GM18499 (cell line): ENCODE measurements around the gene CCDC201.

ENCODE experiments used
- ATAC-seq: cut with Tn5 transposase; IDR thresholded peaks from one replicate; pipeline ENCODE4 v1.9.1; 2021; ENCODE audit warnings: moderate number of reproducible peaks; ENCODE audit not compliant: insufficient read depth, unreplicated experiment

Gene CCDC201

GRCh38 chr7:45893996-45894664 is 21.2 kb upstream of the CCDC201 start:
- ATAC-seq = no peak

GRCh38 chr7:45893374-45893995 is 20.6 kb upstream of the CCDC201 start:
- no peak for ATAC-seq

- ATAC-seq = no peak
Measured at GRCh38 chr7:45892407-45893035, 19.6 kb upstream of the CCDC201 start.

DNA sequence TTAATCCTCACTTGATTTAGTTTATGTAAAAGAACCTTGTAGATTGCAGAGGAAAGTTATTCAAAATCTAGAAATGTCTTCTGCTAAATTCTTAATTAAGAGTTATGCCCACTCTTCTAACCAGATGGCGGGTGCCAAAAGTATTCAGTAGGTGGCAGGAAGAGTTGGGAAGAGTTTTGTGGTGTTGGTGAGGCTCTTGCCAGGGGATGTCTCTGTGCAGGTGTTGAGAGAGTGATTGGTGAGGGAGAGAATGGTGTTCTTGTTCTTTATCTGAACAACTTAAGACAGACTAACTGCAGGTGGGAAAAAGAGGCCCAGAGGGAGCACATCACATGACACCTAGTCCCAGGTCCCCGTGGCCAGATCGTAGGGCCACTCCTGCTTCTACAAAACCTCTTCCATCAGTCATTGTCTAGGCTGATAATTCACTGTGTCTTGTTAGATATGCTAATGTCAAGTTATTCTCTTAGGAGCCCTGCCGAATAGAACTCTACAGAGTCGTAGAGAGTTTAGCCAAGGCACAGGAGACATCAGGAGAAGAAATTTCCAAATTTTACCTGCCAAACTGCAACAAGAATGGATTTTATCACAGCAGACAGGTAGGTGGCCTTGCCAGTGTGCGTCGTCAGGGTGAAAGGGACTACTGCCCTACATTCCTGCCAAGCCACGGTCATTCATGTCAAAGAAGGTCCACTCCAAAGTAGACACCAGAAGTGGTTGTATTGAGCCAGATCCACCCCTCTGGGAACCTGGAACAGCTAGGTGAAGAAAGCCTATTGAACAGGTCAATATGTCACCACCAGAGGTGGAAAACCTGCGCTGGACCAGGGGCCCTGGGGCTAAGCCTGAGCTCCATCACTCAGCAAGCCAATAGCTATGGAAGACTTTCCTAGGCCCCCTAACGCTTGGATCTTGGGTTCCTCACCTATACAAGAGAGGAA is 18.9 kb upstream of the CCDC201 start:
- no peak for ATAC-seq

DNA sequence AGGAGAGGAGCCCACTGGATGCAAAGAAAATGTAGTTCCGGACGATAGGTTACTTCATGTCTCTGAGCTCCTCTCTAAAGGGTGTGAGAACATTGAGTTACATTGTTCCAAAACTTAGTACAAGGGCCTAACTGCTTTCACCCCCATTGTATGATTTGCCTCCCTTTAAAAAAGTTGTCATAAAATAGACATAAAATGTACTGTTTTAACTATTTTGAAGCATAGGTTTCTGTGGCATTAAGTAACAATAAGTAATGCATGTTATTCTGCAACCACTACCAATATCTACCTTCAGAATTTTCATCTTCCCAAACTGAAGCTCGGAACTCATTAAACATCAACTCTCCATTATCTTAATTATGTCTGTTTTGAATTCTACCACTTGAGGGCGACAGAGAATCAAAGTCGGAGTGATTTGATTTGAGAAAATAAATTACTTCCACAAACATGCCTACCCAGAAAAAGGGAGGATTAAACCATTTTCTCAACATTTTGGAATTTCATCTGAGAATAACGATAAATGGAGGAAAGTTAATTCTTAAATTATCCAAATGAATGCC is 18.1 kb upstream of the CCDC201 start:
- no peak for ATAC-seq

GRCh38 chr7:45890125-45890901 is 17.4 kb upstream of the CCDC201 start:
- no peak for ATAC-seq

- no peak for ATAC-seq
Measured at GRCh38 chr7:45889367-45890067, 16.6 kb upstream of the CCDC201 start.

DNA sequence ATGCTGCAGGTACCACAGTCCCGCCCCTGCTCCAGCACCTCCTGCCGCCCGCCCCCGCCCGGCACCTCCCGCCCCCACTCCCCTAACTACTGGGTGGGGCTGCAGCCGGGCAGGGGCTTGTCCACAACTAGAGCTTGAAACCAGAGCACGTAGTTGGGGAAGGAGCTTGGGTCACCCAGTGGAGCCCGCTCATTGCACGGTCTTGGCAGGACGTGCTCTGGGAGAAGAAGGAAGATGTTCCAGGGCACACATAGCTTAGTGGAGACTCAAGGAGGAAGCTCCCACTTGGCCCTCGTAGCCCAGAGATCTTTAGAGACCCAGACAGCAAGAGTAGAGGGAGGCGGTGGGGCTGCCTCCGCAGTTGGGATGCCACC is 16.1 kb upstream of the CCDC201 start:
- ATAC-seq = no peak

DNA sequence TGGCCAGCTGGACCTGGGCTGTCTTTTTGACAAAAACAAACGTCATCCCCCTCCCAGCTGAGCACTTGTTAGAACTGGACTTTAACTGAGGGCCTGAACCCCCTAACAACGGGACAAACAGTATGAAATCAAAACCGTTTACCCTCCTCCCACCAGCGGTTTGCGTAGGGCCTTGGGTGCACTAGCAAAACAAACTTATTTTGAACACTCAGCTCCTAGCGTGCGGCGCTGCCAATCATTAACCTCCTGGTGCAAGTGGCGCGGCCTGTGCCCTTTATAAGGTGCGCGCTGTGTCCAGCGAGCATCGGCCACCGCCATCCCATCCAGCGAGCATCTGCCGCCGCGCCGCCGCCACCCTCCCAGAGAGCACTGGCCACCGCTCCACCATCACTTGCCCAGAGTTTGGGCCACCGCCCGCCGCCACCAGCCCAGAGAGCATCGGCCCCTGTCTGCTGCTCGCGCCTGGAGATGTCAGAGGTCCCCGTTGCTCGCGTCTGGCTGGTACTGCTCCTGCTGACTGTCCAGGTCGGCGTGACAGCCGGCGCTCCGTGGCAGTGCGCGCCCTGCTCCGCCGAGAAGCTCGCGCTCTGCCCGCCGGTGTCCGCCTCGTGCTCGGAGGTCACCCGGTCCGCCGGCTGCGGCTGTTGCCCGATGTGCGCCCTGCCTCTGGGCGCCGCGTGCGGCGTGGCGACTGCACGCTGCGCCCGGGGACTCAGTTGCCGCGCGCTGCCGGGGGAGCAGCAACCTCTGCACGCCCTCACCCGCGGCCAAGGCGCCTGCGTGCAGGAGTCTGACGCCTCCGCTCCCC is 15.5 kb upstream of the CCDC201 start, which contains the start of gene IGFBP1:
IGFBP1 (plus strand) TSS at position 304 of the 808 bp plus-strand sequence; CDS start at position 469, 165 bp downstream.
- no peak for ATAC-seq

DNA sequence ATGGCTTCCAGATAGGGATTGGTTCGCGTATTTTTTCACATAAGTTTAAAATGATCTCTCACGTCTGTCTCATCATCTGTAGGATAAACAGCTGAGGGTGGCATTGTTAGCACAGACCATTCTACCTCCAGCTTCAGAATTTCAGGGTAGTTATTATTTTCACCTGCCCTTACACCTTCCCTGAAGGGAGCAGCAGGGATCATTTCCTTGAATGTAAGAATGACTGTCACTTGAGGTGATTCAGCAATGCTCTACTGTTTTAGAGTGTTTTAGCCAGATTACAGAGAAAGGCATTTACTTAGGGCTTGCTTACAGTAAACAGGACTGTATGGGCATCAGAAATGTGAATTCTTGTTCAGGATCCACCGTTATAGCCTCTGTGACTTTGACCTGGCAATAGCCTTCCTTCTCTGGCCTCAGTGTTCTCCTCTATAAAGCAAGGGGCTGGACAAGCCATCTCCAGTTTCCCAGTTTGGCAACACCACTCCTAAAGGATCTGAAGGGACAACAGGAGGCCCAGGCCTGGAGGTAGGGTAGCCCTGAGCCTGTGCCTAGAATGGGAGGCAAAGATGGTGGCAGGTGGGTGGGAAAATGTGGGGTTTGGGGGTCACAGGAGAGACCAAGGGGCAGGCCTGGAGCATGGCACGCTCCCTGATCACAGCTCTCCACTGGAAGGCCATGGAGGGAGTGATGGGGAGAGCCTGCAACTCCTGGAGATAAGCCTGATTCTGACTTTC is 14.2 kb upstream of the CCDC201 start:
- no peak for ATAC-seq

DNA sequence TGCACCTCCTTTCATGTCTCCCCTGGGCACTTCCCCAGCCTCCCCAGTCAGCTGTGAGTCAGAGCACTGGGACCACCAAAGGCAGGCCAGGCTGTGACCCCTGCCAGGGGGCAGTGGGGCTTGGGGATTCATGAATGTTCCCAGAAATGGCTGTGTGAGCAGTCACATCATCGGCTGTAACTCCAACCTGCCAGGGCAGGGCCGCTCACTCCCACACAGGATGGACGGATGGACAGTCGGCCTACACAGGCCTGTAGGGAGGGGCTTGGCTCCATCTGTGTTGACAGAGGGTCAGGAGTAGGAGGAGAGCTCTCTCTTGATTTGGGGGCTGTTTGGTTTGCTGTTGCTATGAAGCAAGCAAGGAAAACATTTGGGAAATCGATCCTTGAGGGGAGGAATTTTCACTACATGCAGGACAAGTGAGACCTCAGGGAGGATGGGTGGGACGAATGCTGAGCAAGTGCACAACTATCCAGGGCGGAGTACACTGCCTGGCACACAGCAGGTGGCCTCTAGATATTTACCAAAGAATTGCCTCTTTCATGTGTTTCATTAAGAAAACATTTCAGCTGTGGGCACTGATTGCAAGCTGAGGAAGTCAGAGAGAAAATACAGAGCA is 12.5 kb upstream of the CCDC201 start:
- no peak for ATAC-seq

DNA sequence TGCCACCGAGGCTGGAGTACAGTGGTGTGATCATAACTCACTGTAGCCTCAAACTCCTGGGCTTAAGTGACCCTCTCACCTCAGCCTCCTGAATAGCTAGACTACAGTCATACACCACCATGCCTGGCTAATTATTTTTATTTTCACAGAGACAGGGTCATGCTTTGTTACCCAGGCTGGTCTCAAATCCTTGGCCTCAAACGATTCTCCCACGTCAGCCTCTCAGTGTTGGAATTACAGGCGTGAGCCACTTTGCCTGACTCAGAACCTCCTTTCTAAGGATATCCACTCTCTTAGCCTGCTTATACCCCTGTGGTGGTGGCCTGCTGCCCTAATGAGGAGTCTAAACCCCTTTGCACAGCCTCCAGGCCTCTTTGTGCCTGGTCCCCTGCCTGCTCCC is 11.3 kb upstream of the CCDC201 start:
- ATAC-seq = no peak

GRCh38 chr7:45882465-45882810 is 9.6 kb upstream of the CCDC201 start:
- no peak for ATAC-seq

- no peak for ATAC-seq
Measured at GRCh38 chr7:45881759-45882464, 9.0 kb upstream of the CCDC201 start.

DNA sequence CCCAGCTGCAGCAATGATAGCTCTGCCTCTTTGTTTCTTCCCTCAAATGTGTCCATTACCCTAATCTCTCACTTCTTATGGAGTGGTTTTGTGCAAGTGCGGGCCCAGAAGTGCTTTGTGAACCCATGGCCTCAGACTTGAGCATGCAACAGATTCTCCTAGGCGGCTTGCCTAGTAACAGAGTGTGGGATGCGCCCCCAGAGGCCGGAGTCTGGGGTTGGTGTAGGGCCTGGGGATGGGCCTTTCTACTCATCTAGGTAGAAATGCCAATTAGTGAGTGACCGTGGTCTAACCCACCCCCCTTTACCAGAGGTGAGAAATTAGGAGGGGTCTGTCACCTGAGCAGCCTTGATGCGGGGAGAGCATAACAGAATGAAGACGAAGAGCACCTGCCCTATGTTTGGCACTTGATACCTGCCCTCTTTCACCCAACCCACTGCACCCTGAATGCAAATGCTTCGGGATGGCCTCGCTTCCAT is 8.4 kb upstream of the CCDC201 start:
- ATAC-seq = no peak

DNA sequence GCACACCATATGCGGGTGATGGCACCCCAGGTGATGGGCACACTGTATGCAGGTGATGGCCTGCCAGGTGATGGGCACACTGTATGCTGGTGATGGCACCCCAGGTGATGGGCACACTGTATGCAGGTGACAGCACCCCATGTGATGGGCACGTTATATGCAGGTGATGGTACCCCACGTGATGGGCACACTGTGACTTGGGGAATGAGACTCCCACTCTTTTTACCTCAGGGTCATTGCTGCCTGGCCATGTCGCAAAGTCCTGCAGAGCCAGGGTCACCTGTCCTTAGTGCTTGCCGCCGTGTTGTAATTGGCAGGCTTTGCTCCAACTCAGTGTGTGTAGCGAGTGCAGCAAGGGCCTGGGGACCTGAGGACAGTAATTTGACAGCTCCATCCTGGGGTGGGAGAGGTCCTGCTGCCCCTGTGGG is 7.6 kb upstream of the CCDC201 start:
- ATAC-seq = no peak
